ENCODE results near the gene GRIN1.

The GRIN1 gene

GRCh38 chr9:137217276-137218211, 78.6 kb downstream of the GRIN1 start:
- Mint-ChIP-seq H3K4me1 (ENCODE audit: low read depth) (no peaks in the 10 kb centered on the region), H3K9me3 (no peaks in the 10 kb centered on the region), H3K36me3 (ENCODE audit: low read depth) (no peaks in the 10 kb centered on the region), H3K27me3 (ENCODE audit: low read depth) (no peaks in the 10 kb centered on the region), H3K27ac (no peak overlapping the region), H3K4me3 (no peak overlapping the region)

- H3K27ac Mint-ChIP-seq: no peak overlapping the region
- no peaks in the 10 kb centered on the region for H3K27me3 Mint-ChIP-seq (ENCODE audit: low read depth)
- no peaks in the 10 kb centered on the region for H3K36me3 Mint-ChIP-seq (ENCODE audit: low read depth)
- H3K4me1 Mint-ChIP-seq (ENCODE audit: low read depth): no peaks in the 10 kb centered on the region
- H3K4me3 Mint-ChIP-seq: no peak overlapping the region
- no peaks in the 10 kb centered on the region for H3K9me3 Mint-ChIP-seq
Measured at GRCh38 chr9:137218212-137218753, 79.3 kb downstream of the GRIN1 start.
